Loucy (cell line): ENCODE results near the gene PALD1.

Experiments
- H2AFZ ChIP-seq: fragments of 200-600 bp; sonication (generic); 2 replicates; pipeline ENCODE4 v1.6.0; 2016; ENCODE audit warnings: antibody characterized with exemption, mild to moderate bottlenecking, low read length, moderate library complexity
- H3F3A ChIP-seq: fragments of 200-600 bp; 2 replicates; pipeline ENCODE4 v1.6.0; 2016; ENCODE audit warnings: antibody characterized with exemption, low read depth, mild to moderate bottlenecking
- H3K27me3 ChIP-seq: fragments of 200-600 bp; sonication (generic); 2 replicates; pipeline ENCODE4 v1.6.1; 2014; ENCODE audit warnings: low read length, mild to moderate bottlenecking; ENCODE audit not compliant: insufficient read depth, poor library complexity, severe bottlenecking
- H3K36me3 ChIP-seq: fragments of 200-600 bp; sonication (generic); 2 replicates; pipeline ENCODE4 v1.6.1; 2016; ENCODE audit warnings: low read length; ENCODE audit not compliant: insufficient read depth
- H3K4me1 ChIP-seq: fragments of 200-600 bp; sonication (generic); 2 replicates; pipeline ENCODE4 v1.5.1; 2014; ENCODE audit warnings: low read length, mild to moderate bottlenecking; ENCODE audit not compliant: insufficient read depth, poor library complexity, severe bottlenecking
- H3K4me2 ChIP-seq: fragments of 200-600 bp; sonication (generic); 2 replicates; pipeline ENCODE4 v1.6.0; 2014; ENCODE audit warnings: antibody characterized with exemption, low read length, low read depth, mild to moderate bottlenecking; ENCODE audit not compliant: poor library complexity, severe bottlenecking
- H3K4me3 ChIP-seq: fragments of 200-600 bp; sonication (generic); 2 replicates; pipeline ENCODE4 v1.5.1; 2014; ENCODE audit warnings: low read length, mild to moderate bottlenecking, mixed read lengths; ENCODE audit not compliant: poor library complexity, severe bottlenecking
- H3K79me2 ChIP-seq: fragments of 200-600 bp; sonication (generic); 2 replicates; pipeline ENCODE4 v1.6.1; 2014; ENCODE audit warnings: low read length; ENCODE audit not compliant: insufficient read depth
- H3K9ac ChIP-seq: fragments of 200-600 bp; sonication (generic); 2 replicates; pipeline ENCODE4 v1.6.0; 2014; ENCODE audit warnings: mild to moderate bottlenecking, low read depth, low read length, moderate library complexity; ENCODE audit not compliant: poor library complexity, severe bottlenecking
- H3K9me2 ChIP-seq: fragments of 200-600 bp; sonication (generic); replicated peaks from 2 replicates; pipeline ENCODE4 v1.6.1; 2016; ENCODE audit warnings: low read depth, low read length, mixed read lengths
- H3K9me3 ChIP-seq: fragments of 200-600 bp; sonication (generic); 2 replicates; pipeline ENCODE4 v1.6.1; 2014; ENCODE audit warnings: mild to moderate bottlenecking, antibody characterized with exemption, low read length, low read depth; ENCODE audit not compliant: insufficient read depth
- H4K20me1 ChIP-seq: fragments of 200-600 bp; sonication (generic); 2 replicates; pipeline ENCODE4 v1.6.0; 2014; ENCODE audit warnings: antibody characterized with exemption, low read length, mild to moderate bottlenecking; ENCODE audit not compliant: insufficient read depth, poor library complexity, severe bottlenecking
- EZH2phosphoT487 ChIP-seq: fragments of 200-600 bp; IDR thresholded peaks from 2 replicates; pipeline ENCODE4 v1.6.1; 2018; ENCODE audit warnings: antibody characterized with exemption, mild to moderate bottlenecking, moderate library complexity, borderline replicate concordance
- TF ChIP-seq, protein P1 (sequence below): fragments of 200-600 bp; sonication (generic); conservative IDR thresholded peaks from 2 replicates; pipeline ENCODE4 v1.5.1; 2014; ENCODE audit warnings: mild to moderate bottlenecking, antibody characterized with exemption, low read length

Gene PALD1

DNA sequence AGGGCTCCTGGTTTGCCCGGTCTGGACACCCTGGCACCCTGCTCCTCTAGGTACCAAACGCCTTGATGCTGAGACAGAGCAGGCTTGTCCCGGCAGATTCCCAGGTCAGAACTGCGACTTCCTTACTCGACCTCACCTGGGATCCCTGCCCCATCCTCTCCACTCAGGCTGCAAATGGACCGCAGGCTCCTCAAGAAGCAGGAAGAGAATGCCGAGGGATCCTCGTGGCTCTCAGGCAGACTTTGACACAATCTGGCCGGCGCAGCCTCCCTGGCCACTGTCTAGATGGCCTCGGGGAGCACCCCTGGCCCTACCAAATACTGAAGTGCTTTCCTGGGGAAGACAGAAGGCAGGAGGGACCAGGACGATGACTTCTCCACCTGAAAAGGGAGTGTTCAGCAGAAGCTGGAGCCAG, 36.7 kb upstream of the PALD1 start:
- Histone ChIP-seq H3K79me2 (no peaks in the 10 kb centered on the region), H3K4me1 (no peaks in the 10 kb centered on the region), H3K9me3 (no peaks in the 10 kb centered on the region), H3K9me2 (no peaks in the 10 kb centered on the region), H3K36me3 (no peaks in the 10 kb centered on the region), H3K4me2 (no peak overlapping the region), H3K27me3 (no peaks in the 10 kb centered on the region), H3K4me3 (no peak overlapping the region), H4K20me1 (no peaks in the 10 kb centered on the region), H2AFZ (no peak overlapping the region), H3F3A (no peaks in the 10 kb centered on the region), H3K9ac (no peak overlapping the region)
- TF ChIP-seq, protein P1, sequence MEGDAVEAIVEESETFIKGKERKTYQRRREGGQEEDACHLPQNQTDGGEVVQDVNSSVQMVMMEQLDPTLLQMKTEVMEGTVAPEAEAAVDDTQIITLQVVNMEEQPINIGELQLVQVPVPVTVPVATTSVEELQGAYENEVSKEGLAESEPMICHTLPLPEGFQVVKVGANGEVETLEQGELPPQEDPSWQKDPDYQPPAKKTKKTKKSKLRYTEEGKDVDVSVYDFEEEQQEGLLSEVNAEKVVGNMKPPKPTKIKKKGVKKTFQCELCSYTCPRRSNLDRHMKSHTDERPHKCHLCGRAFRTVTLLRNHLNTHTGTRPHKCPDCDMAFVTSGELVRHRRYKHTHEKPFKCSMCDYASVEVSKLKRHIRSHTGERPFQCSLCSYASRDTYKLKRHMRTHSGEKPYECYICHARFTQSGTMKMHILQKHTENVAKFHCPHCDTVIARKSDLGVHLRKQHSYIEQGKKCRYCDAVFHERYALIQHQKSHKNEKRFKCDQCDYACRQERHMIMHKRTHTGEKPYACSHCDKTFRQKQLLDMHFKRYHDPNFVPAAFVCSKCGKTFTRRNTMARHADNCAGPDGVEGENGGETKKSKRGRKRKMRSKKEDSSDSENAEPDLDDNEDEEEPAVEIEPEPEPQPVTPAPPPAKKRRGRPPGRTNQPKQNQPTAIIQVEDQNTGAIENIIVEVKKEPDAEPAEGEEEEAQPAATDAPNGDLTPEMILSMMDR, result no peak
- no peak for TF ChIP-seq EZH2phosphoT487

- Histone ChIP-seq H3K4me3 (no peak overlapping the region), H3K4me1 (no peaks in the 10 kb centered on the region), H3K79me2 (no peaks in the 10 kb centered on the region), H4K20me1 (no peaks in the 10 kb centered on the region), H2AFZ (no peak overlapping the region), H3K36me3 (no peaks in the 10 kb centered on the region), H3K9me3 (no peaks in the 10 kb centered on the region), H3K9ac (no peak overlapping the region), H3F3A (no peaks in the 10 kb centered on the region), H3K9me2 (no peaks in the 10 kb centered on the region), H3K27me3 (no peaks in the 10 kb centered on the region), H3K4me2 (no peak overlapping the region)
- TF ChIP-seq, protein P1, result no peak
- no peak for TF ChIP-seq EZH2phosphoT487
Observed at GRCh38 chr10:70442332-70442988, 36.1 kb upstream of the PALD1 start.

DNA sequence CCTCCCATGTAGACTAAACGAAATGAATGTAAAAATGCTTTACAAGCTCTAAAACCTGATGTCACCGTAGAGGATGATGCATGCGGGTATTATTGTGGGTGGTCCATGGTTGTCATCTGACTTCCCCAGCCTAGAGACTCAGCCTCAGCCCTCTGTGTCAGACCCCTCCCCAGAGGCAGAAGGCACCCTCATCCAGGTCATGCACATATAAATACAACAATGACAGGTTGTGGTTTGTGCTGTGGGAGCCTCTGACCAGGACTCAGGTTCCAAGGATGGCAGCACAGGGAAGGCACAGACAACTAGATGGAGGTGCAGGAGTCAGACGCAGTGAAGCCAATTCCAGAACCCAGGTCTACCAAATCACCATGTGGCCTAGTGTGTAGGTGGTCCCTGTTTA, 33.8 kb upstream of the PALD1 start:
- Histone ChIP-seq H3K9me2 (no peaks in the 10 kb centered on the region), H4K20me1 (no peaks in the 10 kb centered on the region), H3F3A (no peaks in the 10 kb centered on the region), H3K9me3 (no peaks in the 10 kb centered on the region), H3K27me3 (no peaks in the 10 kb centered on the region), H3K4me3 (no peak overlapping the region), H3K36me3 (no peaks in the 10 kb centered on the region), H3K4me1 (no peaks in the 10 kb centered on the region), H3K4me2 (no peak overlapping the region), H3K9ac (no peak overlapping the region), H3K79me2 (no peaks in the 10 kb centered on the region), H2AFZ (no peak overlapping the region)
- no peak for TF ChIP-seq EZH2phosphoT487
- TF ChIP-seq, protein P1, result no peak
